ENCODE measurements around the gene PSORS1C1. TPM values are rescaled to one million over a fixed set of nuclear protein-coding genes. Genes with fewer than 3 reads are reported as not detected.

PSORS1C1 gene
- total RNA-seq, 1 donor from 2014 or later = 2.8 TPM

DNA sequence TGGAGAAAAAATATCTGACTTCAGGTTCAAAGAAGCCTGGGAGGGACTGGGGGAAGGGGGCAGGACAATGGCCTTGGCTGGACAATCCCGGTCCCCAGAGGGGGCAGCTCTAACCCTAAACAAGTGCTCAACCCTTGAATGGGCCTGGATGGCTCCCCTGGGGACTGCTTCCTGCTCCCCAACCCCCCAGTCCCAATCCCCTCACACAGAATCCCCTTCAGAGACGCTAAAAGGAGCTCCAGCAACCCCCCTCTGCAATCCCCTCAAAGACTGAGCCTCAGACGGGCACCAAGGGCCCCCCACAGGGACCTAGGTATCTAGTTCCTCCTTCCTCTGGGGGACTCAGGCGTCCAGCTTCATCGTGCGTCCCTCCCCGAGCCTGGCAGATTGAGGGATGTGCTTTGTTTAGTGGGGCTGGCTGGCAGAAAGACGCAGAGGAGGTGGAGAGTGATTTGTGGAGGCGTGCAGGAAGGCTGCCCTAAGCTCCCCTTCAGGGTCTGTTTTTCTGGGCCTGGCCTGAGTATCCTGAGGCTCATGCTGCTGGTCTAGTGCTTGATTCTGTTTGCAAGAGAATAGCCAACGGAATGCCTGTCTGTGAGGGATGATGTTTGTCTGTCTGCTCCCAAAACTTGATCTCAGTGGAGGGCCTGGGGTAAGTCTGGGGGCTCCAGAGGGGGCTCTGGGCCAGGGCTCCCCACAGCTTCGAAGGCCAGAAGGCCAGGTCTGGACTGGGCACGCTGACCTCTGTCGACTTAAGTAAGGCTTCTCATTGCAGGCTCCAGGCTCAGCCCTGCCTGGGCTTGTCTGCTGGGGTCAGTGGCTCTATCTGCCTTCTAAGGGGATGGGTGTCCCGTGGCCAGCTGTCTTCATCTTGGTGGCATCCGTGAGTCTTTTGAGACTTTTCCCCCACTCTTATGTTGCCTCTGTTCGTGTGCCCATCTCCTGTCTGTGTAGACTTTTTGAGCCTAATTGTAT lies 57.6 kb downstream of the PSORS1C1 start:
- DNase-seq (ENCODE audit: low read depth) = no peak
- H3K4me3 ChIP-seq (ENCODE audit: low read depth, low read length) = no peak overlapping the region
- TF ChIP-seq, protein P1, sequence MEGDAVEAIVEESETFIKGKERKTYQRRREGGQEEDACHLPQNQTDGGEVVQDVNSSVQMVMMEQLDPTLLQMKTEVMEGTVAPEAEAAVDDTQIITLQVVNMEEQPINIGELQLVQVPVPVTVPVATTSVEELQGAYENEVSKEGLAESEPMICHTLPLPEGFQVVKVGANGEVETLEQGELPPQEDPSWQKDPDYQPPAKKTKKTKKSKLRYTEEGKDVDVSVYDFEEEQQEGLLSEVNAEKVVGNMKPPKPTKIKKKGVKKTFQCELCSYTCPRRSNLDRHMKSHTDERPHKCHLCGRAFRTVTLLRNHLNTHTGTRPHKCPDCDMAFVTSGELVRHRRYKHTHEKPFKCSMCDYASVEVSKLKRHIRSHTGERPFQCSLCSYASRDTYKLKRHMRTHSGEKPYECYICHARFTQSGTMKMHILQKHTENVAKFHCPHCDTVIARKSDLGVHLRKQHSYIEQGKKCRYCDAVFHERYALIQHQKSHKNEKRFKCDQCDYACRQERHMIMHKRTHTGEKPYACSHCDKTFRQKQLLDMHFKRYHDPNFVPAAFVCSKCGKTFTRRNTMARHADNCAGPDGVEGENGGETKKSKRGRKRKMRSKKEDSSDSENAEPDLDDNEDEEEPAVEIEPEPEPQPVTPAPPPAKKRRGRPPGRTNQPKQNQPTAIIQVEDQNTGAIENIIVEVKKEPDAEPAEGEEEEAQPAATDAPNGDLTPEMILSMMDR (conservative IDR thresholded peaks at IDR 0.05; ENCODE audit: low read depth, low read length) = no peak

DNA sequence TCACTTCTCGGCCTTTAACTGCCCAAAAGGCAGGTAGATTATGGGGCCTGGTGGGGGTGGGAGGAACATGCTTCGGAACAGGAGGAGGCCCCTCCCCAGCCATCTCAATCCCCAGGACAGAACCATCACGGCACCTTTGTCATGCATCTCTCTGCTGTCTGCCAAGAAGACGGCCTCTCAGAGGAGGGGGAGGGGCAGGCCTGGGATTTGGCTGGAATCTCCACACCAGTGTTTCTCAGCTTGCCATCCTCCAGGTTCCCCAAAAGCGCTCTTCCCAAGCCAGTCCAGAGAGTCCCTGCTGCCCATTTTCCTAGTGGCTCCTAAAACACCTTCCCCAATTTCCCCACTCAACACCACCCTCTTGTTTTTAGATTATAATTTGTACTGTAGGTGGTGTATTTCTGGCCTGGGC lies 58.4 kb downstream of the PSORS1C1 start:
- TF ChIP-seq, protein P1 (conservative IDR thresholded peaks at IDR 0.05; ENCODE audit: low read depth, low read length) = no peak

DNA sequence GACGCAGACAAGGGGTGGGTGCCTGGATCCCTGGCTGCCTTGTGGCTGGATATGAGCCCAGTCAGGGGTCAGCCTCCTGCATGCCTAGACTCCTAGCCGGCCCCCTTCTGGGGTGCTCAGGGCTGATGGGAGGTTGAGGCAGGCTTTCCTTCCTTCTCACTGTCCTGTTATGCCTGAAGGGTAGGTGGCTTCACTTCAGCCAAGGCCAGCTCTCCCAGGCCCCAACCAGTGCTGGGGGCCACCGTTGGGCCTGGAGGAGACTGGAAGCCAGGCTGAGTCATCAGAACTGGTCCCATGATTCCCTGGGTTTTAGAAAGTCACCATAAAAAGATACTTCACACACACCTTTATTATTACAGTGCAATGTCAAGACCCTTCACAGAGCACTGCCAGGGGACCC lies 58.8 kb downstream of the PSORS1C1 start:
- H3K4me3 ChIP-seq (ENCODE audit: low read depth, low read length) = no peak overlapping the region
- TF ChIP-seq, protein P1 (conservative IDR thresholded peaks at IDR 0.05; ENCODE audit: low read depth, low read length) = no peak
- no peak for DNase-seq (ENCODE audit: low read depth)

More for the DNA sequence above, 58.4 kb downstream of the PSORS1C1 start:
- no peak overlapping the region for H3K4me3 ChIP-seq (ENCODE audit: low read depth, low read length)
- DNase-seq (ENCODE audit: low read depth) = no peak

DNA sequence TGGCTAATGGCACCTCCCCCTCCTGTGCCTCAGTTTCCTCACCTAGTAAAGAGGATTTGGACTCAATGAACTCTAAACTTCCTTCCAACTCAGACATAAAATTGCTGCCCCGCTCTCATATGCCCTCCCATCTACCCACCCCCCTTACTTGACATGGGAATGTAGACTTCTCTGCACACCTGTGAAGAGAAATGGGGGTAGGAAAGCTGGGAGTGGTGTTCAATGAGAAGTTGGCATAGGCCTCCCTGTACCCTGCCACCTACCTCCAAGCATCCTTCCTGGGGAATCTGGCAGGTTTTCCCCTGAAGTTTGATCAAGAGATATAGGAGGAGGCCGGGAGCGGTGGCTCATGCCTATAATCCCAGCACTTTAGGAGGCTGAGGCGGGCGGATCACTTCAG lies 59.8 kb downstream of the PSORS1C1 start:
- no peak overlapping the region for H3K4me3 ChIP-seq (ENCODE audit: low read depth, low read length)
- DNase-seq (ENCODE audit: low read depth) = no peak
- TF ChIP-seq, protein P1 (conservative IDR thresholded peaks at IDR 0.05; ENCODE audit: low read depth, low read length) = no peak

DNA sequence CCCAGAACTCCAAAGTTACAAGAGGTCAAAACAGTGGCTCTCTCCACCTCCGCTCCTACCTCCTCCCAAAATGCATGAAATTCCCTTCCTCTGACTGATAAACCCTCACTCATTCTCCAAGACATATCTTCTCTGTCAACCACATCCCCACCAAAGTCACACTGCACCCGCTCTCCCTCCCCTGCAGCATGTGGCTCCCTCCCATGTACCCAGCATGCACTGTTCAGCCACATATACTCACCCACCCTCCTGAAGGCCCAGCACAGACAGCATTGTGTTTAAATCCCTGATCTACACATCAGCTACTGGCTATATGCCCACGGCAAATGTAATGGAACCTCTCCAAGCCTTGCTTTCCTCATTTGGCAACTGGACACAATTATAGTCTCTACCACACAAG lies 61.4 kb downstream of the PSORS1C1 start:
- DNase-seq (ENCODE audit: low read depth) = no peak
- no peak overlapping the region for H3K4me3 ChIP-seq (ENCODE audit: low read depth, low read length)
- TF ChIP-seq, protein P1 (conservative IDR thresholded peaks at IDR 0.05; ENCODE audit: low read depth, low read length) = no peak

DNA sequence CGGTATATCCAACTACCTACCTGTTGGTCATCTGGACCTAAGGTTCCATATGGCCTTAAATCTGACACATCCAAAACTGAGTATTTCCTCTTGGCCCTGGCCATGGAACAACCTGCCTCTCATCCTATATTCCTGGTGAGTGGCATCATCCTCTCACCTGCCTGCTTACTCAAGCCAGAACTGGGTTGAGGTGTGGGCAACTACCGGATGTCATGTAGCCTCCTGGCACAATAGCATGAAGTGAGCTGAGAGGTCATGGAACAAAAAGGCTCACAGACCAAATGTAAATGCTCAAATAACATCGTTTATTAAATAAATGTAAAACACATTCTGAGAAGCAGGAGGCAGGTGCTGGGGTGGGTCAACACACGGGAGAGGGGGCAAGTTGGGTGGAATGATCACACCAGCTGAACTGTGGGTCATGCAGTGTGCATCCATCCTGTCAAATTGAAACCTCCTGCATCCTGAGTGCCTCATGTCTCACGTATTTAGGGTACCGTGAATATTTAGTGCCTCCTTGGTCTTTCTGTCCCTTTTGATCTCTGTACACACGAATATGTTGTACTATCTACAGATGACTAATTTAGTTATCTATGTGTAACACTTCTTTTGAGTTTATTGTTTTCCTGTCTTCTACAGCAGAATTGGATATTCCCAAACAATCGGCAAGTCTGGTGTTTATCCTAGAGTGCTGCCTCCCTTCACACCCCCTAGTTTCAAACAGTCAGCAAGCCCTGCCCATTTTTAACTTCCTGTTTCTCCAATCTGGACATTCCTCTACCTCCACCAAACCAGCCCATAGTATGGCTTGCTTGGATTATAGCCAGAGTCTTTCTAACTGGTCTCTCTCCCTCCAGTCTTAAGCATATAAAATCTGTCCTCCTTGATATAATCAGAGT lies 63.8 kb downstream of the PSORS1C1 start:
- TF ChIP-seq, protein P1 (conservative IDR thresholded peaks at IDR 0.05; ENCODE audit: low read depth, low read length) = no peak
- DNase-seq (ENCODE audit: low read depth) = no peak

More for the DNA sequence above, 63.8 kb downstream of the PSORS1C1 start:
- H3K4me3 ChIP-seq (ENCODE audit: low read depth, low read length) = no peak overlapping the region
